ENCODE data around the gene TTBK2. TPM values are rescaled to one million over a fixed set of nuclear protein-coding genes. Genes with fewer than 3 reads are reported as not detected.

TTBK2 gene
- polyA plus RNA-seq, 1 of the 3 experiments (the other 2 are of a cell fraction) = 4.5 TPM

DNA sequence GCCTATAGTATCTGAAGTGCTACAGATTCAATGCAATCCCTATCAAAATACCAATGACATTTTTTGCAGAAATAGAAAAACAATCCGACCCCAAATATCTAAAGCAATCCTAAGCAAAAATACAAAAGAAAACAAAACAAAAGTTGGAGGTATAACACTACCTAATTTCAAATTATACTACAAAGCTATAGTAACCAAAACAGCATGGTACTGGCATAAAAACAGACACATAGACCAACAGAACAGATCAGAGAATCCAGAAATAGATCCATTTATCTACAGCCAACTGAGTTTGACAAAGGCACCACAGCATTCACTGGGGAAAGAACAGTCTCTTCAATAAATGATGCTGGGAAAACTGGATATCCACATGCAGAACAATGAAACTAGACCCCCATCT, 159.8 kb downstream of the TTBK2 start:
- no peak for DNase-seq
- WGBS (ENCODE audit: low lambda C conversion rate) = 78% methylated on average over 1 of the region's 1 CpG
- Histone ChIP-seq H3F3A (replicated peaks; ENCODE audit: insufficient read depth) (peaks cover 10% of the 10 kb centered on the region), H3K9ac (no peak overlapping the region), H2AFZ (ENCODE audit: low read depth) (no peak overlapping the region), H3K4me2 (no peak overlapping the region), H3K4me3 (ENCODE audit: low read depth in 2 of 2, low read length in 1 of 2) (no peak overlapping the region), H3K27me3 (ENCODE audit: insufficient read depth) (no peaks in the 10 kb centered on the region), H3K27ac (ENCODE audit: low read depth in 2 of 2, low read length in 1 of 2) (no peak overlapping the region), H3K9me3 (peaks cover 14% of the 10 kb centered on the region; the same call in 1 of the 2 replicates), H3K36me3 (replicated peaks in 1 of 2; ENCODE audit: control insufficient read depth in 1 of 2, insufficient read depth in 2 of 2, low read length in 1 of 2) (peaks cover 0 to 14% of the 10 kb centered on the region in 2 experiments), H3K9me2 (no peaks in the 10 kb centered on the region), H3K4me1 (ENCODE audit: control insufficient read depth in 1 of 2, insufficient read depth in 2 of 2, low read depth in 1 of 2, low read length in 1 of 2) (no peaks in the 10 kb centered on the region; a peak in 1 of 4 replicates), H4K20me1 (ENCODE audit: insufficient read depth) (no peaks in the 10 kb centered on the region), H3K79me2 (ENCODE audit: insufficient read depth) (peaks cover 18% of the 10 kb centered on the region; the same call in 1 of the 2 replicates)
- TF ChIP-seq, protein P1, sequence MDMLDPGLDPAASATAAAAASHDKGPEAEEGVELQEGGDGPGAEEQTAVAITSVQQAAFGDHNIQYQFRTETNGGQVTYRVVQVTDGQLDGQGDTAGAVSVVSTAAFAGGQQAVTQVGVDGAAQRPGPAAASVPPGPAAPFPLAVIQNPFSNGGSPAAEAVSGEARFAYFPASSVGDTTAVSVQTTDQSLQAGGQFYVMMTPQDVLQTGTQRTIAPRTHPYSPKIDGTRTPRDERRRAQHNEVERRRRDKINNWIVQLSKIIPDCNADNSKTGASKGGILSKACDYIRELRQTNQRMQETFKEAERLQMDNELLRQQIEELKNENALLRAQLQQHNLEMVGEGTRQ (IDR thresholded peaks at IDR 0.05; ENCODE audit: borderline replicate concordance, low read depth, low read length) = no peak
- TF ChIP-seq NFIC (IDR thresholded peaks at IDR 0.05; ENCODE audit: borderline replicate concordance) (no peak), NRF1 (IDR thresholded peaks at IDR 0.05; ENCODE audit: low read depth, low read length) (no peak), FOXJ3 (CRISPR knock-in tag; IDR thresholded peaks at IDR 0.05) (no peak), TEAD4 (IDR thresholded peaks at IDR 0.05; ENCODE audit: borderline replicate concordance, insufficient read depth) (no peak), RFX5 (IDR thresholded peaks at IDR 0.05; ENCODE audit: low read length) (no peak), ELF1 (IDR thresholded peaks at IDR 0.05) (no peak), EZH2phosphoT487 (IDR thresholded peaks at IDR 0.05; ENCODE audit: borderline replicate concordance, low read depth) (no peak)
- TF ChIP-seq, protein P2, sequence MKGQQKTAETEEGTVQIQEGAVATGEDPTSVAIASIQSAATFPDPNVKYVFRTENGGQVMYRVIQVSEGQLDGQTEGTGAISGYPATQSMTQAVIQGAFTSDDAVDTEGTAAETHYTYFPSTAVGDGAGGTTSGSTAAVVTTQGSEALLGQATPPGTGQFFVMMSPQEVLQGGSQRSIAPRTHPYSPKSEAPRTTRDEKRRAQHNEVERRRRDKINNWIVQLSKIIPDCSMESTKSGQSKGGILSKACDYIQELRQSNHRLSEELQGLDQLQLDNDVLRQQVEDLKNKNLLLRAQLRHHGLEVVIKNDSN (IDR thresholded peaks at IDR 0.05; ENCODE audit: borderline replicate concordance, low read depth) = no peak
- TF ChIP-seq, protein P3, sequence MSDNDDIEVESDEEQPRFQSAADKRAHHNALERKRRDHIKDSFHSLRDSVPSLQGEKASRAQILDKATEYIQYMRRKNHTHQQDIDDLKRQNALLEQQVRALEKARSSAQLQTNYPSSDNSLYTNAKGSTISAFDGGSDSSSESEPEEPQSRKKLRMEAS (IDR thresholded peaks at IDR 0.05; ENCODE audit: low read depth) = no peak
- POLR2A ChIA-PET = no interaction called here
- CTCF ChIA-PET = no interaction called here

DNA sequence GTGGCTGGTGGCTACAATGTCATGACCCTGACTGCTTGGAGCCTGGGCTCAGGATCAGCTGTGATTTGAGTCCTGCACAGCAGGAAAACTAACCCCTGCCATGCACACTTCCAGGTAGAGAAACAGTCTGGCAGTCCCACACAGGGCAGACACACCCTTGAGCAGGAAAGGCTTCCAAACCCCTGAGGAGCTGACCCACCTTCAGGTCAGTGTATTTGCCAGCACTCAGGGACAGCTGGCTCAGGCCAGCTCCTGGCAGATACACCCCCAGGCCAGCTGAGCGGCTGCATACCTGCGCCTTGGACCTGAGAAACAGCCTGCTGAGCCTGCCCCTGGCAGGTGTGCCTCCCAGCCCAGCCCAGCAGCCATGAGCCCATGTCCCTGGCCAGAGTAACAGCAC, 161.5 kb downstream of the TTBK2 start:
- Histone ChIP-seq H3K36me3 (replicated peaks in 1 of 2; ENCODE audit: control insufficient read depth in 1 of 2, insufficient read depth in 2 of 2, low read length in 1 of 2) (peaks cover 0 to 14% of the 10 kb centered on the region in 2 experiments), H3K27me3 (ENCODE audit: insufficient read depth) (no peaks in the 10 kb centered on the region)

More for the DNA sequence above, 161.5 kb downstream of the TTBK2 start:
- H3K4me1 ChIP-seq (ENCODE audit: control insufficient read depth in 1 of 2, insufficient read depth in 2 of 2, low read depth in 1 of 2, low read length in 1 of 2) = no peaks in the 10 kb centered on the region; a peak in 1 of 4 replicates
- no peaks in the 10 kb centered on the region for H3K9me2 ChIP-seq
- no peak overlapping the region for H3K27ac ChIP-seq (ENCODE audit: low read depth in 2 of 2, low read length in 1 of 2)
- no peak overlapping the region for H3K4me2 ChIP-seq
- WGBS (ENCODE audit: low lambda C conversion rate) = 100% methylated on average over 2 of the region's 2 CpGs
- CTCF ChIA-PET = interaction anchor here (1.1 kb wide), 1 partner anchor 9 kb away, joined by 3 read pairs; no protein-coding TSS in a partner anchor
- no peak overlapping the region for H3K4me3 ChIP-seq (ENCODE audit: low read depth in 2 of 2, low read length in 1 of 2)
- peaks cover 14% of the 10 kb centered on the region; the same call in 1 of the 2 replicates for H3K9me3 ChIP-seq
- no peak overlapping the region for H2AFZ ChIP-seq (ENCODE audit: low read depth)
- no peak overlapping the region for H3K9ac ChIP-seq
- POLR2A ChIA-PET = no interaction called here
- peaks cover 11% of the 10 kb centered on the region; the same call in 1 of the 2 replicates for H3K79me2 ChIP-seq (ENCODE audit: insufficient read depth)
- H3F3A ChIP-seq (replicated peaks; ENCODE audit: insufficient read depth) = peaks cover 10% of the 10 kb centered on the region
- no peaks in the 10 kb centered on the region for H4K20me1 ChIP-seq (ENCODE audit: insufficient read depth)
- no peak for TF ChIP-seq GATA2 (CRISPR knock-in tag; IDR thresholded peaks at IDR 0.05)
- no peak for DNase-seq

Measured in SK-N-SH (cell line).